Ectodermal cell (in vitro differentiated cells): ENCODE results near the gene FGFRL1.
A peak's percentile ranks its signal among the peaks of the same experiment; 100 is the strongest.
"Not testable (repeated sequence)": the region's sequence is repeated elsewhere in the genome, so short reads cannot be mapped to it uniquely, and the experiment has no call there.

ENCODE experiments used
- H3K27ac ChIP-seq: 2 replicates; pipeline ENCODE4 v1.7.0; 2013; ENCODE audit warnings: mild to moderate bottlenecking, low read depth, low read length; ENCODE audit not compliant: insufficient read depth, poor library complexity, severe bottlenecking
- H3K27me3 ChIP-seq: 2 replicates; pipeline ENCODE4 v1.7.0; 2013; ENCODE audit warnings: mild to moderate bottlenecking, low read length; ENCODE audit not compliant: insufficient read depth, control insufficient read depth, poor library complexity, severe bottlenecking
- H3K36me3 ChIP-seq: one replicate; pipeline ENCODE4 v1.7.0; 2013; ENCODE audit warnings: low read length; ENCODE audit not compliant: control insufficient read depth, insufficient read depth
- H3K4me1 ChIP-seq: one replicate; pipeline ENCODE4 v1.7.0; 2013; ENCODE audit warnings: low read length; ENCODE audit not compliant: control insufficient read depth, insufficient read depth
- H3K4me3 ChIP-seq: 2 replicates; pipeline ENCODE4 v1.7.0; 2013; ENCODE audit warnings: low read depth, low read length, control low read depth; ENCODE audit not compliant: insufficient read depth
- H3K9me3 ChIP-seq: 2 replicates; pipeline ENCODE4 v1.7.0; 2013; ENCODE audit warnings: mild to moderate bottlenecking, low read length, moderate library complexity; ENCODE audit not compliant: control insufficient read depth
- WGBS, 2 experiments: methylation state at CpG; one replicate each; pipeline ENCODE4 v1.1.7; 2013; ENCODE audit warnings: missing lambda C conversion rate in 2 of 2; 5-methylcytosine and 5-hydroxymethylcytosine counted together

FGFRL1 gene

GRCh38 chr4:996030-996996 lies 15.1 kb upstream of the FGFRL1 start:
- Histone ChIP-seq H3K27ac (no peak overlapping the region), H3K9me3 (no peaks in the 10 kb centered on the region), H3K4me3 (no peak overlapping the region), H3K27me3 (peaks cover 61% of the 10 kb centered on the region), H3K4me1 (no peaks in the 10 kb centered on the region), H3K36me3 (no peaks in the 10 kb centered on the region)
- 78% methylated on average over 15 of the region's 15 CpGs for whole genome bisulfite sequencing, 2 experiments

- no peak overlapping the region for H3K4me3 ChIP-seq
- H3K9me3 ChIP-seq = no peaks in the 10 kb centered on the region
- 23 to 29% methylated on average over 21 to 24 of the region's 25 CpGs for WGBS, 2 experiments
- no peaks in the 10 kb centered on the region for H3K36me3 ChIP-seq
- H3K4me1 ChIP-seq = no peaks in the 10 kb centered on the region
- peaks cover 68% of the 10 kb centered on the region for H3K27me3 ChIP-seq
- H3K27ac ChIP-seq = no peak overlapping the region
These were observed 14.4 kb upstream of the FGFRL1 start for GRCh38 chr4:996997-997374.

GRCh38 chr4:997375-998071 lies 13.9 kb upstream of the FGFRL1 start:
- WGBS, 2 experiments = 6% methylated on average over 68 of the region's 68 CpGs
- H3K27me3 ChIP-seq = peaks cover 74% of the 10 kb centered on the region

GRCh38 chr4:998096-998691 lies 13.2 kb upstream of the FGFRL1 start:
- H3K27ac ChIP-seq = no peak overlapping the region
- no peaks in the 10 kb centered on the region for H3K36me3 ChIP-seq
- H3K4me3 ChIP-seq = no peak overlapping the region
- H3K9me3 ChIP-seq = no peaks in the 10 kb centered on the region
- WGBS, 2 experiments = 74 to 76% methylated on average over 12 of the region's 12 CpGs
- no peaks in the 10 kb centered on the region for H3K4me1 ChIP-seq
- peaks cover 80% of the 10 kb centered on the region for H3K27me3 ChIP-seq

More at GRCh38 chr4:997375-998071, 13.9 kb upstream of the FGFRL1 start:
- no peaks in the 10 kb centered on the region for H3K9me3 ChIP-seq
- H3K36me3 ChIP-seq = no peaks in the 10 kb centered on the region
- H3K27ac ChIP-seq = no peak overlapping the region
- H3K4me3 ChIP-seq = peak overlapping the region; percentile 36
- no peaks in the 10 kb centered on the region for H3K4me1 ChIP-seq

- 67 to 73% methylated on average over 18 of the region's 21 CpGs for WGBS, 2 experiments
These were observed 12.1 kb upstream of the FGFRL1 start for GRCh38 chr4:999240-999863.

GRCh38 chr4:999882-1000425 lies 11.5 kb upstream of the FGFRL1 start:
- Histone ChIP-seq H3K4me3 (no peak overlapping the region), H3K27me3 (peaks cover 98% of the 10 kb centered on the region), H3K36me3 (no peaks in the 10 kb centered on the region), H3K27ac (no peak overlapping the region), H3K9me3 (no peaks in the 10 kb centered on the region), H3K4me1 (no peaks in the 10 kb centered on the region)
- WGBS, 2 experiments = 82 to 85% methylated on average over 17 to 18 of the region's 18 CpGs

More at GRCh38 chr4:999240-999863, 12.1 kb upstream of the FGFRL1 start:
- not testable (repeated sequence) for H3K27ac ChIP-seq, H3K9me3 ChIP-seq, H3K4me1 ChIP-seq, H3K36me3 ChIP-seq, H3K4me3 ChIP-seq
- H3K27me3 ChIP-seq = peaks cover 92% of the 10 kb centered on the region

- peaks cover 100% of the 10 kb centered on the region for H3K27me3 ChIP-seq
- H3K36me3 ChIP-seq = no peaks in the 10 kb centered on the region
- no peak overlapping the region for H3K27ac ChIP-seq
- no peaks in the 10 kb centered on the region for H3K9me3 ChIP-seq
- no peak overlapping the region for H3K4me3 ChIP-seq
- 94 to 95% methylated on average over 15 of the region's 15 CpGs for WGBS, 2 experiments
- H3K4me1 ChIP-seq = no peaks in the 10 kb centered on the region
These were observed 10.7 kb upstream of the FGFRL1 start for GRCh38 chr4:1000686-1001260.

- Histone ChIP-seq H3K4me1 (no peaks in the 10 kb centered on the region), H3K27me3 (peaks cover 100% of the 10 kb centered on the region), H3K9me3 (no peaks in the 10 kb centered on the region), H3K27ac (no peak overlapping the region), H3K36me3 (no peaks in the 10 kb centered on the region), H3K4me3 (no peak overlapping the region)
- WGBS, 2 experiments = 61 to 64% methylated on average over 48 of the region's 48 CpGs
These were observed 9.8 kb upstream of the FGFRL1 start for GRCh38 chr4:1001561-1002130.

- Histone ChIP-seq H3K4me1 (no peaks in the 10 kb centered on the region), H3K27ac (no peak overlapping the region), H3K4me3 (no peak overlapping the region), H3K36me3 (no peaks in the 10 kb centered on the region), H3K27me3 (peaks cover 100% of the 10 kb centered on the region), H3K9me3 (no peaks in the 10 kb centered on the region)
- WGBS, 2 experiments = 9 to 11% methylated on average over 54 of the region's 54 CpGs
These were observed 9.2 kb upstream of the FGFRL1 start for GRCh38 chr4:1002131-1002630.
